GM20000 (cell line): ENCODE results near the gene PRIM1.
A peak's percentile ranks its signal among the peaks of the same experiment; 100 is the strongest.
"Not testable (repeated sequence)": the region's sequence is repeated elsewhere in the genome, so short reads cannot be mapped to it uniquely, and the experiment has no call there.

Experiments
- DNase-seq: peaks from one replicate; pipeline ENCODE4 v3.0.0; 2012; ENCODE audit warnings: low spot score
- CTCF ChIP-seq: IDR thresholded peaks from 2 replicates; pipeline ENCODE4 v1.5.1; 2012; ENCODE audit warnings: mild to moderate bottlenecking, control low read depth; ENCODE audit errors: extremely low read depth, missing control alignments

PRIM1 gene

GRCh38 chr12:56751712-56752598, at the start of gene PRIM1:
TSS of gene PRIM1 (minus strand) at chr12:56752323. CDS start at chr12:56752298, 25 bp downstream.
- TF ChIP-seq CTCF = no peak
- DNase-seq = peak; percentile 90

GRCh38 chr12:56800221-56800620, 48.1 kb upstream of the PRIM1 start:
- no peak for DNase-seq
- no peak for TF ChIP-seq CTCF

- not testable (repeated sequence) for DNase-seq
Observed at GRCh38 chr12:56799345-56799744, 47.2 kb upstream of the PRIM1 start.

- DNase-seq = not testable (repeated sequence)
Observed at GRCh38 chr12:56795791-56796190, 43.7 kb upstream of the PRIM1 start.

- DNase-seq = not testable (repeated sequence)
Observed at GRCh38 chr12:56795046-56795562, 43.0 kb upstream of the PRIM1 start.

- DNase-seq = not testable (repeated sequence)
Observed at GRCh38 chr12:56793124-56793523, 41.0 kb upstream of the PRIM1 start.

GRCh38 chr12:56792678-56793077, 40.6 kb upstream of the PRIM1 start:
- no peak for TF ChIP-seq CTCF

GRCh38 chr12:56789429-56789828, 37.3 kb upstream of the PRIM1 start:
- DNase-seq = not testable (repeated sequence)

More at GRCh38 chr12:56792678-56793077, 40.6 kb upstream of the PRIM1 start:
- DNase-seq = no peak

GRCh38 chr12:56787498-56787897, 35.4 kb upstream of the PRIM1 start:
- TF ChIP-seq CTCF = no peak
- no peak for DNase-seq

- no peak for TF ChIP-seq CTCF
- no peak for DNase-seq
Observed at GRCh38 chr12:56785874-56786273, 33.8 kb upstream of the PRIM1 start.
